ENCODE data around the gene ROBO1.
"Not testable (repeated sequence)": the region's sequence is repeated elsewhere in the genome, so short reads cannot be mapped to it uniquely, and the experiment has no call there.

ROBO1 gene

GRCh38 chr3:78900426-78900825 lies 867.4 kb downstream of the ROBO1 start:
- no peak for DNase-seq

GRCh38 chr3:78895528-78895927 lies 872.3 kb downstream of the ROBO1 start:
- no peak for DNase-seq

GRCh38 chr3:78894787-78895186 lies 873.0 kb downstream of the ROBO1 start:
- no peak for DNase-seq

GRCh38 chr3:78893161-78893560 lies 874.6 kb downstream of the ROBO1 start:
- no peak for DNase-seq

GRCh38 chr3:78889348-78889747 lies 878.5 kb downstream of the ROBO1 start:
- DNase-seq = no peak

- DNase-seq = no peak
Measured at GRCh38 chr3:78888635-78889034, 879.2 kb downstream of the ROBO1 start.

- DNase-seq = no peak
Measured at GRCh38 chr3:78887547-78888011, 880.2 kb downstream of the ROBO1 start.

- no peak for DNase-seq
Measured at GRCh38 chr3:78887029-78887428, 880.8 kb downstream of the ROBO1 start.

- DNase-seq = not testable (repeated sequence)
Measured at GRCh38 chr3:78884567-78884966, 883.2 kb downstream of the ROBO1 start.

- no peak for DNase-seq
Measured at GRCh38 chr3:78882251-78882650, 885.5 kb downstream of the ROBO1 start.

GRCh38 chr3:78881501-78881900 lies 886.3 kb downstream of the ROBO1 start:
- no peak for DNase-seq

GRCh38 chr3:78880603-78881461 lies 887.0 kb downstream of the ROBO1 start:
- DNase-seq = no peak

- DNase-seq = no peak
Measured at GRCh38 chr3:78879295-78879860, 888.4 kb downstream of the ROBO1 start.

GRCh38 chr3:78878789-78879188 lies 889.0 kb downstream of the ROBO1 start:
- no peak for DNase-seq

- DNase-seq = no peak
Measured at GRCh38 chr3:78878011-78878410, 889.8 kb downstream of the ROBO1 start.

- DNase-seq = no peak
Measured at GRCh38 chr3:78875851-78876250, 891.9 kb downstream of the ROBO1 start.

GRCh38 chr3:78875436-78875835 lies 892.4 kb downstream of the ROBO1 start:
- no peak for DNase-seq

GRCh38 chr3:78873641-78874040 lies 894.2 kb downstream of the ROBO1 start:
- DNase-seq = no peak

- DNase-seq = no peak
Measured at GRCh38 chr3:78872195-78872594, 895.6 kb downstream of the ROBO1 start.

GRCh38 chr3:78871048-78871447 lies 896.8 kb downstream of the ROBO1 start:
- DNase-seq = no peak

GRCh38 chr3:78870484-78870883 lies 897.3 kb downstream of the ROBO1 start:
- no peak for DNase-seq

GRCh38 chr3:78868570-78868969 lies 899.2 kb downstream of the ROBO1 start:
- no peak for DNase-seq

GRCh38 chr3:78867409-78868372 lies 900.1 kb downstream of the ROBO1 start:
- no peak for DNase-seq
